NOMO-1 treated with DMSO at 0.1 percent for 48 hours (cell line): ENCODE results near the gene VASH2.
"Not testable (repeated sequence)": the region's sequence is repeated elsewhere in the genome, so short reads cannot be mapped to it uniquely, and the experiment has no call there.

Experiments used
- DNase-seq: peaks from one replicate; lab custom pipeline; 2025; ENCODE audit not compliant: unreplicated experiment; lab: John Stamatoyannopoulos, UW

Gene VASH2

DNA sequence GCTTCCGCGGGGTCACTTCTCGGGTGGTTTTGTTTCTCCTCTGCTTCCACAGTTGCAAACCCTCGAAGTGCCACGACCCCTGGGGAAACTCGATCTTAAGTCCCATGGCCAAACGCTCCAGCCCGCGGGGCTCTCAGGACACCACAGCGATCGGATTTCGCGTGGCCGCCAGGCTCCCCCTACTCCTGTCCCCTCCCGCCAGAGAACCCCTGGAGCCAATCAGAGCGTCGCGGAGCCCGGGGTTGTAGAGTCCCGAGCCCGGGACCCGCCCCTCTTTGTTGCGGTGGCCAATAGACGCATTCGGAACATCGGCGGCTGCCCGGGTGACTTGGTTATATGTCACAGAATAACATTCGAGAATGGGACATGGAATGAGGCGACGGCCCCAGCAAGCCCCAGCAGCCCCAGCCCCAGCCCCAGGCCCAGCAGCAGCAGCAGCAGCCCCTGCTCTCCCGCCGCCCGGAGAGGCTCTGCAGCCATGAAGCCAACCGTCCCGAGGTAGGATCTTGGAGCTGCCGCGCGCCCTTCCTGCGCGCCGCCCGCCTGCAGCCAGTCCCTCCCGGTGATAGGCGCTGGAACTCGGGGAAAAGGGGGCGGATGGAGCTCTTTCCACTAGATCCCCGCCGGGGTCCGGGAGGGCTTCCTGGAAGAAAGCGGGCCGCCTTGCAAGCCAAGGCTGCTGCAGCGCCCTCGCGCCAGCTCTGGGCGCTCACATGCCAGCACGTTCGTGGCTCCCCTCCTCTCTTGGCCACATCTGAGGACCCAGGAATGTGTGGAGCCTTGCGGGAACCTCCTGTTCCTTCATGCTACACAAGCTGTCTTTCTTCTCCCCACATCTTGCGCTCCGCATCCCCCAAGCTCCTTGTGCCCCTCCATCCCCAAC lies at the start of gene VASH2:
TSS of gene VASH2 (plus strand) at position 299 of the 883 bp plus-strand sequence. CDS start 1,002 bp downstream, outside the sequence.
- DNase-seq = peak; percentile 53

DNA sequence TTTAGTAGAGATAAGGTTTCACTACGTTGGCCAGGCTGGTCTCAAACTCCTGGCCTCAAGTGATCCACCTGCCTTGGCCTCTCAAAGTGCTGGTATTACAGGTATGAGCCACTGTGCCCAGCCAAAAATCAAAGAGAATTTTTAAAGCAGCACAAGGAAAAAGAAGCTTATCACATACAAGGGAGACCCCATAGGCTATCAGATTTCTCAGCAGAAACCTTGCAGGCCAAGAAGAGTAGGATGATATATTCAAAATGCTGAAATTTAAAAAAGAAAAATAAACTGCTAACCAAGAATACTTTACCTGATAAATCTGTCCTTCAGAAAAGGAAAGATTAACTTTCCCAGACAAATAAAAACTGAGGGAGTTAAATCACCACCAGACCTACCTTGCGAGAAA lies 49.1 kb upstream of the VASH2 start:
- no peak for DNase-seq

DNA sequence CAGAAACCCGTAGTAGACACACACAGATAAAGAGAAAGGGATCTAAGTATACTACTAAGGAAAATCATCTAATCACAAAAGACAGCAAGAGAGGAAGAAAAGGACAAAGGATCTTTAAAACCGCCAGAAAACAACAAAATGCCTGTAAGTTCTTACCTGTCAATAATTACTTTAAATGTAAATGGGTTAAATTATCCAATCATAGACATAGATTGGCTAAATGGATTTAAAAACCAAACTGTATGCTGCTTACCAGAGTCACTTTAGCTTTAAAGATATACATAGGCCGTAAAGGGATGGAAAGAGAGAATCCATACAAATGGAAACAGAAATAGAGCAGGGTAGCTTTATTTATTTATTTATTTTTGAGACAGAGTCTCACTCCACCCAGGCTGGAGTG lies 48.3 kb upstream of the VASH2 start:
- DNase-seq = no peak

DNA sequence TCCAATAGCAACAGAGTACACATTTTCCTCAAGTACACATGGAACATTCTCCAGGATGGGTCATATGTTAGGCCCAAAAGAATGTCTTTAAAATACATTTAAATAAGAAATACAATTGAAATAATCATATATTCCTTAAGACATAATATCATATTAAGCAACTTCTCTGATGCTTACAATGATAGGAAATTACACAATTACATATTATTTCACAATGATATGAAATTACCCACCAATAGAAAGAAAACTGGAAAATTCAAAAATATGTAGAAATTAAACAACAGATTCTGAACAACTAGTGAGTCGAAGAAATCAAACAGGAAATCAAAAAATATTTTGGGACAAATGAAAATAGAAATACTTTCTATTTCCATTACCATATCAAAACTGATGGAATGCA lies 46.7 kb upstream of the VASH2 start:
- DNase-seq = no peak

DNA sequence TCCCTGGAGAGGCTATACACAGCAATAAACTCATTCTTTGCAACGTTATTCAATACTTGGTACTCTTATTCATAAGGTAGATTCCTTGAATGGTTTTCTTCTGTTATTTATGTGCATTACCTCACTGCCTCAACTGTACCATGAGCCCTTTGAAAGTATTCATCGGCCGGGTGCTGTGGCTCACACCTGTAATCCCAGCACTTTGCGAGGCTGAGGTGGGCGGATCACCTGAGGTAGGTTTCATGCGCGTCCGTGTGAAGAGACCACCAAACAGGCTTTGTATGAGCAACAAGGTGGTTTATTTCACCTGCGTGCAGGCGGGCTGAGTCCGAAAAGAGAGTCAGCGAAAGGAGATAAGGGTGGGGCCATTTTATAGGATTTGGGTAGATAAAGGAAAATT lies 42.3 kb upstream of the VASH2 start:
- not testable (repeated sequence) for DNase-seq

DNA sequence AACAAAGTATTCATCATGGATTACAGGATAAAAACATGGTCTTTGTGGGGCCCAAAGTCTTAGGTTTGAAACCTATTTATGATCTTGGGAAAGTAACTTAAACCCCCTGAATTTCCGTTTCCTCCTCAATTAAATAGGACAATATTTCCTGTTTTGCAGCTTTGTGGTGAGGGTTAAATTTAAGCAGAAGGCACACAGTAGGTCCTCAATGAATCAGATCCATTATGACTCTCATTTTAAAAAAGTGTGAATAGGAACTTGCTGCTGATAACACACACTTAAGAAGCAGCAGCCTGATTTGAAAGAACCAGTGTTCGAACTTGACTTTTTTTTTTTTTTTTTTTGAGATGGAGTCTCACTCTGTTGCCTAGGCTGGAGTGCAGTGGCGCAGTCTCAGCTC lies 41.4 kb upstream of the VASH2 start:
- no peak for DNase-seq

DNA sequence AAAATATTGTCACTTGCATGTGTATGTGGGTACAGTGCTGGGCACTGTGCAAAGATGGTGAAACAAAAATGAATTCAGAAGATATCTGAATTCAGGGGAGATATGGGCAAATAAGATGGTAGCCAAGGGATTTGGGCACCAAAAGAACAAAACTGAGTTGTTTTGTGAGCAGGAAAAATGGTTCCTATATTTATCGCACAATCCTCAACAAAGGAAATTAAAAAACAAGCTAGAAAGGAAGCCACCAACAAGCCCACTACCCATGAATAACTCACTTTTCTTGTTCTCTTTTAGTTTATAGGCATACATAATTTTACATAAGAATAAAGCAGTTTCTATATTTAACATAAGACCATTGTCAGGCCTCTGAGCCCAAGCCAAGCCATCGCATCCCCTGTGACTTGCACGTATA lies 40.7 kb upstream of the VASH2 start:
- DNase-seq = no peak

DNA sequence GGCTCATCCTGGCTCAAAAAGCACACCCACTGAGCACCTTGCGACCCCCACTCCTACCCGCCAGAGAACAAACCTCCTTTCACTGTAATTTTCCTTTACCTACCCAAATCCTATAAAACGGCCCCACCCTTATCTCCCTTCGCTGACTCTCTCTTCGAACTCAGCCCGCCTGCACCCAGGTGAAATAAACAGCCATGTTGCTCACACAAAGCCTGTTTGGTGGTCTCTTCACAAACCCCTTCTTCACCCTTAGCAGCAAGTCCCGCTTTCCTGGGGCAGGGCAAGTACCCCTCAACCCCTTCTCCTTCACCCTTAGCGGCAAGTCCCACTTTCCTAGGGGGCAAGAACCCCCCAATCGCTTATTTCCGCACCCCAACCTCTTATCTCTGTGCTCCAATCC lies 40.1 kb upstream of the VASH2 start:
- not testable (repeated sequence) for DNase-seq

DNA sequence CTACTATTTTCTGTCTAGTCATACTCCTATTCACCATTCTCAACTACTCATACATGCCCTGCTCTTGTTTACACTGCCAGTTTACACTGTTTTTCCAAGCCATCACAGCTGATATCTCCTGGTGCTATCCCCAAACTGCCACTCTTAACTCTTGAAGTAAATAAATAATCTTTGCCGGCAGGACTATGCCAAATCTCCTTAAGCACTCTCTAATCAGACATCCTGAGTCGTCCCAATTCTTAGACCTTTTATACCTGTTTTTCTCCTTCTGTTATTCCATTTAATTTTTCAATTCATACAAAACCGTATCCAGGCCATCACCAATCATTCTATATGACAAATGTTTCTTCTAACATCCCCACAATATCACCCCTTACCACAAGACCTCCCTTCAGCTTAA lies 36.7 kb upstream of the VASH2 start:
- not testable (repeated sequence) for DNase-seq

DNA sequence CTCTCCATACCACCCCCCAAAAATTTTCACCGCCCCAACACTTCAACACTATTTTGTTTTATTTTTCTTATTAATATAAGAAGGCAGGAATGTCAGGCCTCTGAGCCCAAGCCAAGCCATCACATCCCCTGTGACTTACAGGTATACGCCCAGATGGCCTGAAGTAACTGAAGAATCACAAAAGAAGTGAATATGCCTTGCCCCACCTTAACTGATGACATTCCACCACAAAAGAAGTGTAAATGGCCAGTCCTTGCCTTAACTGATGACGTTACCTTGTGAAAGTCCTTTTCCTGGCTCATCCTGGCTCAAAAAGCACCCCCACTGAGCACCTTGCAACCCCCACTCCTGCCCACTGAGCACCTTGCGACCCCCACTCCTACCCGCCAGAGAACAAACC lies 36.2 kb upstream of the VASH2 start:
- not testable (repeated sequence) for DNase-seq

DNA sequence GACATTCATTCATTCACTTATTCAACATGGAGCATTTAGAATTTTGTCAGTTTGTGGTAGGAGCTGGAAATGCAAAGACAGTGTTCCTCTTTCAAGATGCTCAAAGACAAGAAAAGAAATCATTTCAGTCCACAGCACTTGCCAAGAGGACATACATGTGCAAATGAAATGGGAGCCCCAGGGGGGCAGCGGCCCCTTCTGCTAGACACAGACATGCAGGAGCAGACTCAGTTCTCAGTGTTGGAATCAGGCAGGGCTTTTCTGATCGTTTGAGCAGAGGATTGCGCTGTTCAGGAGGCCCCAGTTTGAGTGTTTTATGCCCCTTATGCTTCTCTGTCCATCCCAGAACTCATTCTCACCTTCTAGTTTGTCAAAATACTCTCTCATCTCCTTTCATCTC lies 35.6 kb upstream of the VASH2 start:
- DNase-seq = no peak

DNA sequence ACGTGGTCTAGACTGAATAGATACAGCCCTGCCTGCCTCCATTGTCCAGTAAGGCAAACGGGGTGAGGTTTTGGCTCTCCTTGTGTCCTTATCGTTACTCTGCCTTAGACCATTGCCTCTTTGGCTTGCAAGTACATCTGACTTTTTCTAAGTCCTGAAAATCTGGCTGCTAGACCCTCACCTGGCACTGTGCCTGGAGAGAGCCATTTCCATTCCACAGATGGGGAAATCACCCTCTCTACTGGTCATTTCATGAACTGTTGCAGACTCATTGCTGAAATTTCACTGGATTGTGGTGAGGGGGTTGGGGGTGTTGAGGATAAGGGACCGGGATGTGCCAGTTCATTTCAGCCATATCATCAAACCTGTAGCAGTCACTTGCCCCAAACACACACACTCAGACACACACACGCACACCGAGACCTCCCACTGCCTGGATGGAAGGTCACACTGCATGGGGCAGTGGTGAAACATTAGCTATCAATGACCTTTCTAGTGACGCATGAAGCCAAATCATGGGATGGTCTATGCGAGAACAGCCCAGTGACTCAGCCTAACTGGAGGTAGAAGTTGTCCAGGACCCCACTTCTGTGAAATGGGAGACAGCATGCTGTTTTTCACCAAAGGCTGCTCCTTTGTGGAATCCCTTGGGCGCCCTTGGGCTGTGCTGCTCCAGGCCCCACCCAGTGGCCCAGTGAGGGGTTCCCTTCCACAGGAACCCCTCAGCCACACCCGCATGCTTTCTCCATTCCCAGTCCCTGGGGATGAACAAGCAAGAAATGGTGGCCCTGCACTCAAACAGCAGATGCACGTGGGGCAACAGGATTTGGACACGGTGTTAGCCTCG lies 34.9 kb upstream of the VASH2 start:
- DNase-seq = no peak

DNA sequence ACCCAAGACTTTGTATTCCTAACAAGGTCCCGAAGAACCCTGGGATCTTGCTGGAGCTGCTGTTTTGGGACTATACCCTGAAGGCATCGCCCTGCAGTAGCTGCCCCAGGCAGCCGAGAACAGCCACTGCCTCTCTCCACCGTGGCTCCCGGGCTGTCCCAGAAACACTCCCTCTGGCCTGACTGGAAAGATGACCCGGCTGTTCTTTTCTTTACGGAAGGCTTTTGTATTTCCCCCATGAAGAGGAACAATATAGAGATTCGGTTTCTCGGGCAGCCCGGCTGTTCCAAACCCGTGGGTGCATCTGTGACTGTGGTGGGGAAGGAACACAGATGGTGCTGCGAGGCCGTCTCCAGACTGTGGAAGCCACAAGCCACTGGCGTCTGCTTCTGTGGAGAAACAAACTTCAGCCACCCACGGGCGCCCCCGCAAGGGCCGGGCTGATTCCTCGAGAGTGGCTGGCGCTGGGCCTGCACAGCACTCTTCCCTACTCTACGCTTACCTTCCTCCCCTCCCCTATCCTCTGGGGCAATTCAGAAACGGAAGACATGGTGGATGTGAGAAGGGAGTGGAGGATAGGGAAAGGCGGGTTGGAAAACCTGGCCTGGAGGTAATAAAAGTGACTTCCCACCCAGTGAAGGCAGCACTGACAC lies 33.7 kb upstream of the VASH2 start:
- DNase-seq = no peak

DNA sequence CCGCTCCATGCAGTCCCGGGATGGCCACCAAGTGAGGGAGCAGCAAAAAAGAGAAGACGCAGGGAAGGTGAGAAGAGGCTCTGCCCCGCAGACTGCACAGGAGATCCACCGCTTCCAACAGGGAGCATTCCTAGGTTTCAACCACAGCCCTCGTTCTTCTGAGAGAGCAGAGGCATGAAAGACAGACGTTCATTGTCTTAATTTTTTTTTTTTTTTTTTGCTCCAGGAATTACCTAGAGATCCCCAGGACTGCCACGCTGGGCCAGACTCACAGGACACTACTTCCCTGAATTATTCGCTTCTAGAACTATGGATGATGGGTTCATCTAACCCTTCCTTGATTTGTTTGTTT lies 33.2 kb upstream of the VASH2 start:
- DNase-seq = no peak

DNA sequence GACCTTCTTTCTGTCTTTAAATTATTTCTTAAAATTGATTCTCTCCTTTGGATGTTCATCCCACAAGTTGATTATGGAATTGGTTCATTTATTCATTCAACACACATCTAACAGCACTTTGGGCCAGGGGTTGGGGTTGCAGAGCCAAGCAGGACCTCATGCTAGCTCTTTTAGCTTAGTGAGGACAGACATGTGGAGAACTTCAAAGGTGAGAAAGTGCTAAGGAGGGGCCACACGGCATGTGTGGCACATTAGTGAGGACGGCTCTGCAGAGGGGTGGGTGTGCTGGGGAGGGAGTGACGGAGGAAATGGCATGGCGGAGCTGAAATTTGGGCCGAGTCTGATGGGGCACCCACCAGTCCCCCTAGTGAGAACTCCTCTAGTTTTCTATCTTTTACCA lies 32.5 kb upstream of the VASH2 start:
- DNase-seq = no peak

DNA sequence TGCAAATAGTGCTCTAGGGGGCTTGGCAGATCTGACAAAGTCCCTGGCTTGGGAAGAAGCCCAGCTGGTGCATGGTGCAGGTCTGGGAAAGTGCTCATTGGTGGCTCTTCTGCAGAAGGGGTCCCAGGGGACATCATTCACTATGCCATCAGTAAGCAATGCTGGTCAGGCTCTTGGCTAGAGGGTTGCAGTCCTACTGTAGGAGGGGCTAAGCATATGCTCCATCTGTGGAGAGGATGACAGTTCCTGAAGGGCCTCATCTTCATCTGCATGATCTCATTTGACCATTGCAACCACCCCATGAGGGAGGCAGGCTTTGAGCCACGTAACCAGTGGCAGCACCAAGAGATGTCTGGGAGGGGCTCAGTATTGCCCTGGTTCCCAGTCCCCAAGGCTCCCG lies 31.5 kb upstream of the VASH2 start:
- no peak for DNase-seq

DNA sequence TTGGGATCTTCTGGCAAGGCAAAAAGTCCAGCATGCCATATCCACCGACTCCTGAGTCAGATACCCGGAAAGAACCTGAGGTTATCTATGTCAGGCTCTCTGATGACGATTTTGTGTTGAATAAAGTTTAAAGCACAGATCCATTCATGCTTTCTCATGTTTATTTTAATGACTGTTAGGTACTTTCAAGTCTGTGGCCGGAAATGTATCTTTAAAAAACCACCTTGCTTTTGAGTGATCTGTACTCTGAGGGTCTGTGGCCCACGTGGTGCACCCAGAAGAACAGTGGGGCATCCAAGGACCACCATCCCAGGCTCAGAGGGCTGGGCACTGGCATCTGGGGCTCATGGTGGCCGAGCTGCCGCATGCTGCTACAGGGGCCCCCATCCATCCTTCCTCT lies 30.1 kb upstream of the VASH2 start:
- DNase-seq = no peak

DNA sequence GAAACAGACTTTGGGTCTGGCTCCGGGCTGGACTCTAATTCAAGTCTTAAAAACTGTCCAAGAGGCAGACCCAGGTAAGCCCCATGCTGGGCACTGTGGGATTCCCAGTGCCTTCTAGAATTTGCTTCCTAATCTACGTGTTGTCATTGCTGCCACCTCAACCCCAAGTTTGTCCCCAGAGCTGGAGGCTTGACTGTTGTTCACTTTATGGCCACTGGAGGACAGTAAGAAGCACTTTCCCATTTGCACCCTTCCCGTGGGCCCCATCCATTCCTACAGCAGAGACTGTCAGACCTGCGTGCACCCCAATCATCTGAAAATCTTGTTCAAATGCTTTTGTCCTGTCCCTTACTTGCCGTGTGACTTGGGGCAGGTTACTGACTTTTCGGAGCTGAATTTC lies 29.4 kb upstream of the VASH2 start:
- peak; percentile 3 for DNase-seq

DNA sequence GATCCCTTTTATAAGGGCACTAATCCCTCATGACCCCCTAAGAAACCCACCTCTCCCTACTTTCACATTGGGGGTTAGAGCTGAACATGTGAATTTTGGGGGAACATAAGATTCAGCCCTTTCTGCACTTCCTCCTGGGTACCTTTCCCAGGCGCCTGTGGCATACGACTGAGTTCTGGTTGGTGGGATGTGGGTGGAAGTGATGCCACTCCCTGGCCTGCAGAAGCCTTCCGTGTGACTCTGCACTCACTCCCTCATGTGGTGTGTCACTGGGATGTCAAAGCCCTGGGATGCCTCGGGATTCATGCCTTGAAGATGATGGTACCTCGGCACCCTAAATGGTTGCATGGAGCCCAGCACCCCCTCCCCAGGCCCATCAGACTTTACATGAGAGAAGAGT lies 28.3 kb upstream of the VASH2 start:
- DNase-seq = no peak

DNA sequence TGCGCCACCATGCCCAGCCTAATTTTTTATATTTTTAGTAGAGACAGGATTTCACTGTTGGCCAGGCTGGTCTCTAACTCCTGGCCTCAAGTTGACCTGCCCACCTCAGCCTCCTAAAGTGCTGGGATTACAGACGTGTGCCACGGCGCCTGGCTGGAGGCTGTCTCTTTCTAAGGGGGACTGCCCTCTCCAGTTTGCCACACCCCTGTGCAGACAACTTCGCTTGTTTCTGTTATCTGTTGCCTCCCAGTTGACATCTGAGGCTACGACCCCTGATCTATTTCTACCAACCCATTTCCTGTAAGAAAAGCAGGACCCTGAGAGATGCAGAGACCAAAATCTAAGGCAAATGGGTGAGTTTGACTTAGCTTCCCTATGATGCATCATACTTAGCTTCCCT lies 24.0 kb upstream of the VASH2 start:
- no peak for DNase-seq
